Left forelimb (tissue), 1 donor: ENCODE results near the gene CD1D.
"Not testable (repeated sequence)": the region's sequence is repeated elsewhere in the genome, so short reads cannot be mapped to it uniquely, and the experiment has no call there.

ENCODE experiments used
- DNase-seq: peaks from one replicate; pipeline ENCODE4 v3.0.0-alpha.2; 2018; ENCODE audit warnings: low spot score

Gene CD1D

GRCh38 chr1:158176399-158176798 lies 4.3 kb upstream of the CD1D start:
- DNase-seq = no peak

GRCh38 chr1:158176849-158177699 lies 3.6 kb upstream of the CD1D start:
- DNase-seq = not testable (repeated sequence)

- DNase-seq = peak; percentile 88
These were observed 2.8 kb upstream of the CD1D start for GRCh38 chr1:158177700-158178450.

- DNase-seq = no peak
These were observed 1.2 kb upstream of the CD1D start for GRCh38 chr1:158179301-158180041.

GRCh38 chr1:158181577-158181922 lies 855 bp downstream of the CD1D start:
- DNase-seq = no peak

GRCh38 chr1:158185770-158186169 lies 5.1 kb downstream of the CD1D start:
- no peak for DNase-seq

GRCh38 chr1:158186180-158186579 lies 5.5 kb downstream of the CD1D start:
- DNase-seq = no peak

- DNase-seq = no peak
These were observed 7.9 kb downstream of the CD1D start for GRCh38 chr1:158188611-158189010.

- no peak for DNase-seq
These were observed 8.9 kb downstream of the CD1D start for GRCh38 chr1:158189624-158190023.

- no peak for DNase-seq
These were observed 10.6 kb downstream of the CD1D start for GRCh38 chr1:158191299-158191698.

GRCh38 chr1:158196461-158196860 lies 15.8 kb downstream of the CD1D start:
- DNase-seq = no peak

- DNase-seq = no peak
These were observed 19.2 kb downstream of the CD1D start for GRCh38 chr1:158199849-158200248.

- DNase-seq = no peak
These were observed 19.8 kb downstream of the CD1D start for GRCh38 chr1:158200527-158200926.

- DNase-seq = no peak
These were observed 23.2 kb downstream of the CD1D start for GRCh38 chr1:158203693-158204457.

- DNase-seq = no peak
These were observed 23.7 kb downstream of the CD1D start for GRCh38 chr1:158204458-158204827.

GRCh38 chr1:158208586-158209116 lies 28.0 kb downstream of the CD1D start:
- DNase-seq = no peak

- no peak for DNase-seq
These were observed 31.6 kb downstream of the CD1D start for GRCh38 chr1:158212320-158212719.

GRCh38 chr1:158223445-158223844 lies 42.8 kb downstream of the CD1D start:
- not testable (repeated sequence) for DNase-seq

- DNase-seq = no peak
These were observed 47.4 kb downstream of the CD1D start for GRCh38 chr1:158227904-158228623.
